ENCODE results near the gene RIC3. TPM values are rescaled to one million over a fixed set of nuclear protein-coding genes. Genes with fewer than 3 reads are reported as not detected.
A peak's percentile ranks its signal among the peaks of the same experiment; 100 is the strongest.

Gene RIC3
- total and polyA plus RNA-seq, 2 of the 8 experiments (the other 6 are each of a cell fraction or from before 2014, with no cell fraction given): 6.4 to 15.5 TPM

GRCh38 chr11:8209208-8209807 is 40.5 kb upstream of the RIC3 start:
- Histone ChIP-seq H3K23ac (ENCODE audit: insufficient read length) (no peak overlapping the region), H4K8ac (ENCODE audit: extremely low read depth, insufficient read depth, low read length) (no peak overlapping the region; the same call in 1 of the 2 replicates), H3K56ac (replicated peaks; ENCODE audit: insufficient read length, low read depth, low read length) (no peak overlapping the region), H3K4ac (replicated peaks; ENCODE audit: insufficient read length, low read depth, low read length) (no peak overlapping the region), H3K4me3 (ENCODE audit: extremely low read depth in 1 of 4, insufficient read depth in 2 of 4, low read depth in 3 of 4, low read length in 4 of 4) (no peak overlapping the region), H3K4me1 (replicated peaks in 1 of 4; ENCODE audit: control insufficient read depth in 3 of 4, insufficient read depth in 4 of 4, low read length in 3 of 4) (peaks cover 0 to 7% (median 0%) of the 10 kb centered on the region in 4 experiments; a peak in 1 of 7 replicates), H3K79me2 (ENCODE audit: control insufficient read depth in 1 of 2, insufficient read depth in 2 of 2, low read length in 2 of 2) (no peaks in the 10 kb centered on the region), H4K91ac (replicated peaks; ENCODE audit: insufficient read length, low read length) (no peak overlapping the region), H4K20me1 (replicated peaks in 1 of 2; ENCODE audit: control insufficient read depth in 1 of 2, insufficient read depth in 2 of 2, low read length in 2 of 2) (no peaks in the 10 kb centered on the region), H3K4me2 (ENCODE audit: insufficient read depth in 1 of 2, low read depth in 2 of 2, low read length in 2 of 2) (no peak overlapping the region), H3K18ac (ENCODE audit: extremely low read depth, low read length) (no peak overlapping the region), H3K9me3 (ENCODE audit: insufficient read depth in 2 of 2, low read depth in 1 of 2, low read length in 1 of 2) (no peaks in the 10 kb centered on the region), H2AFZ (ENCODE audit: low read length) (no peak overlapping the region), H2BK120ac (replicated peaks; ENCODE audit: low read depth, low read length) (no peak overlapping the region), H2BK20ac (ENCODE audit: low read length) (no peak overlapping the region), H2BK15ac (ENCODE audit: low read length) (no peak overlapping the region), H2BK5ac (ENCODE audit: low read depth, low read length) (no peak overlapping the region), H3K36me3 (ENCODE audit: control insufficient read depth in 2 of 4, insufficient read depth in 4 of 4, low read length in 3 of 4) (no peaks in the 10 kb centered on the region), H3K27me3 (replicated peaks in 1 of 4; ENCODE audit: control insufficient read depth in 3 of 4, extremely low read depth in 1 of 4, insufficient read depth in 3 of 4, low read length in 3 of 4) (no peaks in the 10 kb centered on the region), H2AK5ac (ENCODE audit: low read depth, low read length) (no peak overlapping the region), H3K23me2 (ENCODE audit: low read depth, low read length) (no peaks in the 10 kb centered on the region), H4K5ac (ENCODE audit: insufficient read length, low read depth, low read length) (no peak overlapping the region), H3K9ac (replicated peaks in 1 of 4; ENCODE audit: extremely low read depth in 1 of 4, low read depth in 3 of 4, low read length in 3 of 4) (no peak overlapping the region), H3K14ac (ENCODE audit: insufficient read length) (no peak overlapping the region), H2BK12ac (ENCODE audit: low read depth, low read length) (no peak overlapping the region), H3K79me1 (ENCODE audit: low read depth, low read length) (no peaks in the 10 kb centered on the region; the same call in 1 of the 2 replicates), H3K27ac (ENCODE audit: low read depth, low read length) (no peak overlapping the region)
- TF ChIP-seq RAD21 (IDR thresholded peaks at IDR 0.05 in 1 of 2, conservative IDR thresholded peaks at IDR 0.05 in 1 of 2; ENCODE audit: low read depth in 2 of 2, low read length in 2 of 2): peak; percentile 49 to 62
- no peak for TF ChIP-seq ATF3 (IDR thresholded peaks at IDR 0.05; ENCODE audit: insufficient read depth, low read depth, low read length)
- TF ChIP-seq CTCF (IDR thresholded peaks at IDR 0.05; ENCODE audit: control extremely low read depth in 1 of 3, insufficient read depth in 1 of 3, low read depth in 1 of 3, low read length in 3 of 3): peak; percentile 67 to 77 (median 75)
- FAIRE-seq: no peak
- ChIA-PET POLR2A (ENCODE audit: partially characterized antibody) (no interaction called here), CTCF (ENCODE audit: partially characterized antibody) (interaction anchor here (0.6 to 21.8 kb wide), 8 partner anchors 10 to 111 kb away, joined by 3 to 342 read pairs (median 4); no protein-coding TSS in a partner anchor)
- 64% methylated on average over 4 of the region's 4 CpGs; no CpG with 5 or more reads in 1 of the 2 experiments for WGBS, 2 experiments (ENCODE audit: extremely low coverage in 1 of 2, insufficient coverage in 1 of 2, insufficient read length in 1 of 2, insufficient replicate concordance in 2 of 2, low coverage in 1 of 2, low lambda C conversion rate in 2 of 2, missing lambda C conversion rate in 1 of 2)
- peak in 1 of 2 experiments; percentile 92 for DNase-seq (ENCODE audit: low read depth in 1 of 2, low spot score in 2 of 2)
